ENCODE data around the gene ANO3. TPM values are rescaled to one million over a fixed set of nuclear protein-coding genes. Genes with fewer than 3 reads are reported as not detected.

Gene ANO3
- total and polyA plus RNA-seq, 2 of the 4 experiments (the other 2 are of a cell fraction) = 0.02 to 0.18 TPM

DNA sequence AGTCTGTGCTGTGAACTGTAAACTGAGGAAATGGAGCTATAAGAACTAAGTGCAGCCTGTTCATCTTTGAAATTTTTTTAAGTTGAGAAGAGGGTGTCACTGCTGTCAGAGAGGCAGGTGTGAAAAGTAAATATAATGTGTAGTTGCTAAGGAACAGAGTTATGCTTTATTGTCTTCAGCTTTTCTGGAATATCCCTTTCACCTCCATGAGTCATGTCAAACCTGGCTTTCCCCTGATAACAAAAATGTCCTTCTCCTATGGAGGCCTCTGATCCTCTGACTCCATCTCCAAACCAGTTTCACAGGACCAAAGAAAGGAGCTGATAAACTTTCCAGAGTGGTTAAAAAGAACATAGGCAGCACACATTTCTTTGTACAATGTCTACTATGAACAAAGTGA, 252.9 kb downstream of the ANO3 start:
- Histone ChIP-seq H3K79me1 (ENCODE audit: low read depth in 1 of 2, low read length in 2 of 2) (no peaks in the 10 kb centered on the region), H2BK5ac (ENCODE audit: low read depth, low read length, poor library complexity, severe bottlenecking) (no peak overlapping the region), H4K20me1 (ENCODE audit: insufficient read depth, low read length) (no peaks in the 10 kb centered on the region), H2BK20ac (ENCODE audit: low read depth, low read length) (no peak overlapping the region), H3K56ac (ENCODE audit: extremely low read depth, insufficient read depth, low read length) (no peak overlapping the region), H3K14ac (replicated peaks; ENCODE audit: low read depth, low read length) (no peak overlapping the region), H3K4ac (ENCODE audit: low read depth, low read length) (no peak overlapping the region), H3K27me3 (ENCODE audit: control insufficient read depth, insufficient read depth, low read length) (no peaks in the 10 kb centered on the region), H3K36me3 (ENCODE audit: control insufficient read depth, insufficient read depth, low read length) (no peaks in the 10 kb centered on the region), H3K9ac (ENCODE audit: low read depth, low read length) (no peak overlapping the region), H3K27ac (ENCODE audit: insufficient read depth, low read length) (no peak overlapping the region), H3K4me1 (ENCODE audit: control insufficient read depth, insufficient read depth, low read length) (no peaks in the 10 kb centered on the region), H4K91ac (ENCODE audit: insufficient read depth, low read depth, low read length) (no peak overlapping the region), H2BK15ac (ENCODE audit: low read depth, low read length) (no peak overlapping the region), H3K23ac (ENCODE audit: low read depth, low read length) (no peak overlapping the region), H3K4me2 (ENCODE audit: low read depth, low read length) (no peak overlapping the region), H3K9me3 (ENCODE audit: control insufficient read depth, insufficient read depth, low read length) (no peaks in the 10 kb centered on the region), H2BK120ac (ENCODE audit: low read depth, low read length) (no peak overlapping the region), H2AFZ (replicated peaks; ENCODE audit: low read length, poor library complexity) (no peak overlapping the region), H3K4me3 (ENCODE audit: insufficient read depth, low read depth, low read length) (no peak overlapping the region), H2AK9ac (replicated peaks; ENCODE audit: low read depth, low read length, poor library complexity) (no peak overlapping the region), H3K18ac (ENCODE audit: low read depth, low read length) (no peak overlapping the region), H4K5ac (ENCODE audit: low read depth, low read length) (no peak overlapping the region), H4K8ac (ENCODE audit: low read depth in 2 of 2, low read length in 2 of 2) (no peak overlapping the region), H3K9me1 (ENCODE audit: insufficient read depth, low read length) (no peaks in the 10 kb centered on the region), H2AK5ac (ENCODE audit: low read depth, low read length) (no peak overlapping the region)
- intact Hi-C loops (cut with micrococcal nuclease) = no loop called here
- BruUV-seq (replicated peaks) = no TSS peak
- ChIA-PET CTCF (no interaction called here), POLR2A (ENCODE audit: unreplicated experiment) (no interaction called here)
- in situ Hi-C loops (cut with MboI; ENCODE audit: low sequenced_read_pairs) = no loop called here
- TF ChIP-seq, protein P1, sequence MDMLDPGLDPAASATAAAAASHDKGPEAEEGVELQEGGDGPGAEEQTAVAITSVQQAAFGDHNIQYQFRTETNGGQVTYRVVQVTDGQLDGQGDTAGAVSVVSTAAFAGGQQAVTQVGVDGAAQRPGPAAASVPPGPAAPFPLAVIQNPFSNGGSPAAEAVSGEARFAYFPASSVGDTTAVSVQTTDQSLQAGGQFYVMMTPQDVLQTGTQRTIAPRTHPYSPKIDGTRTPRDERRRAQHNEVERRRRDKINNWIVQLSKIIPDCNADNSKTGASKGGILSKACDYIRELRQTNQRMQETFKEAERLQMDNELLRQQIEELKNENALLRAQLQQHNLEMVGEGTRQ (IDR thresholded peaks at IDR 0.05; ENCODE audit: low read depth, low read length) = no peak
- TF ChIP-seq SMC3 (IDR thresholded peaks at IDR 0.05; ENCODE audit: low read depth, low read length) (no peak), NFE2L2 (IDR thresholded peaks at IDR 0.05; ENCODE audit: low read depth, low read length) (no peak), CHD1 (IDR thresholded peaks at IDR 0.05; ENCODE audit: low read depth, low read length) (no peak), MXI1 (IDR thresholded peaks at IDR 0.05; ENCODE audit: borderline replicate concordance, low read depth, low read length) (no peak), MAZ (IDR thresholded peaks at IDR 0.05; ENCODE audit: borderline replicate concordance, low read depth, low read length) (no peak), RAD21 (IDR thresholded peaks at IDR 0.05; ENCODE audit: low read length) (no peak), BHLHE40 (IDR thresholded peaks at IDR 0.05; ENCODE audit: low read depth, low read length) (no peak), MAFK (IDR thresholded peaks at IDR 0.05; ENCODE audit: low read depth, low read length) (no peak)
- TF ChIP-seq, protein P2, sequence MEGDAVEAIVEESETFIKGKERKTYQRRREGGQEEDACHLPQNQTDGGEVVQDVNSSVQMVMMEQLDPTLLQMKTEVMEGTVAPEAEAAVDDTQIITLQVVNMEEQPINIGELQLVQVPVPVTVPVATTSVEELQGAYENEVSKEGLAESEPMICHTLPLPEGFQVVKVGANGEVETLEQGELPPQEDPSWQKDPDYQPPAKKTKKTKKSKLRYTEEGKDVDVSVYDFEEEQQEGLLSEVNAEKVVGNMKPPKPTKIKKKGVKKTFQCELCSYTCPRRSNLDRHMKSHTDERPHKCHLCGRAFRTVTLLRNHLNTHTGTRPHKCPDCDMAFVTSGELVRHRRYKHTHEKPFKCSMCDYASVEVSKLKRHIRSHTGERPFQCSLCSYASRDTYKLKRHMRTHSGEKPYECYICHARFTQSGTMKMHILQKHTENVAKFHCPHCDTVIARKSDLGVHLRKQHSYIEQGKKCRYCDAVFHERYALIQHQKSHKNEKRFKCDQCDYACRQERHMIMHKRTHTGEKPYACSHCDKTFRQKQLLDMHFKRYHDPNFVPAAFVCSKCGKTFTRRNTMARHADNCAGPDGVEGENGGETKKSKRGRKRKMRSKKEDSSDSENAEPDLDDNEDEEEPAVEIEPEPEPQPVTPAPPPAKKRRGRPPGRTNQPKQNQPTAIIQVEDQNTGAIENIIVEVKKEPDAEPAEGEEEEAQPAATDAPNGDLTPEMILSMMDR (conservative IDR thresholded peaks at IDR 0.05; ENCODE audit: low read depth, low read length) = no peak
- TF ChIP-seq, protein P3, sequence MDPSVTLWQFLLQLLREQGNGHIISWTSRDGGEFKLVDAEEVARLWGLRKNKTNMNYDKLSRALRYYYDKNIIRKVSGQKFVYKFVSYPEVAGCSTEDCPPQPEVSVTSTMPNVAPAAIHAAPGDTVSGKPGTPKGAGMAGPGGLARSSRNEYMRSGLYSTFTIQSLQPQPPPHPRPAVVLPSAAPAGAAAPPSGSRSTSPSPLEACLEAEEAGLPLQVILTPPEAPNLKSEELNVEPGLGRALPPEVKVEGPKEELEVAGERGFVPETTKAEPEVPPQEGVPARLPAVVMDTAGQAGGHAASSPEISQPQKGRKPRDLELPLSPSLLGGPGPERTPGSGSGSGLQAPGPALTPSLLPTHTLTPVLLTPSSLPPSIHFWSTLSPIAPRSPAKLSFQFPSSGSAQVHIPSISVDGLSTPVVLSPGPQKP (IDR thresholded peaks at IDR 0.05; ENCODE audit: borderline replicate concordance, low read depth, low read length) = no peak
- ATAC-seq (ENCODE audit: low read depth) (no peak), DNase-seq (no peak)
- dilution Hi-C loops (cut with HindIII; ENCODE audit: low sequenced_read_pairs, unreplicated experiment) = no loop called here
